Endodermal cell (in vitro differentiated cells): ENCODE data around the gene CCL17. TPM values are rescaled to one million over a fixed set of nuclear protein-coding genes. Genes with fewer than 3 reads are reported as not detected.
"Not testable (repeated sequence)": the region's sequence is repeated elsewhere in the genome, so short reads cannot be mapped to it uniquely, and the experiment has no call there.

Experiments
- DNase-seq: peaks from one replicate; pipeline ENCODE4 v3.0.0-alpha.2; 2017
- H3K27ac ChIP-seq: 2 replicates; pipeline ENCODE4 v1.5.1; 2013; ENCODE audit warnings: mild to moderate bottlenecking, low read depth, low read length, moderate library complexity
- H3K27me3 ChIP-seq: 2 replicates; pipeline ENCODE4 v1.6.1; 2013; ENCODE audit warnings: mild to moderate bottlenecking, low read length, moderate library complexity; ENCODE audit not compliant: insufficient read depth, control insufficient read depth, poor library complexity, severe bottlenecking
- H3K36me3 ChIP-seq: 2 replicates; pipeline ENCODE4 v1.7.0; 2013; ENCODE audit warnings: mild to moderate bottlenecking, low read length, moderate library complexity; ENCODE audit not compliant: control insufficient read depth, insufficient read depth
- H3K4me1 ChIP-seq: one replicate; pipeline ENCODE4 v1.7.0; 2013; ENCODE audit warnings: low read length; ENCODE audit not compliant: control insufficient read depth, insufficient read depth
- H3K4me3 ChIP-seq: 2 replicates; pipeline ENCODE4 v1.5.1; 2013; ENCODE audit warnings: mild to moderate bottlenecking, low read length, moderate library complexity
- H3K9ac ChIP-seq: 2 replicates; pipeline ENCODE4 v1.6.1; 2013; ENCODE audit warnings: mild to moderate bottlenecking, low read length, moderate library complexity; ENCODE audit not compliant: poor library complexity, severe bottlenecking; ENCODE audit errors: extremely low read depth
- H3K9me3 ChIP-seq: 2 replicates; pipeline ENCODE4 v1.6.1; 2013; ENCODE audit warnings: mild to moderate bottlenecking, low read length, moderate library complexity; ENCODE audit not compliant: control insufficient read depth
- H3K27ac Mint-ChIP-seq: 2 replicates; pipeline ENCODE4 v1.8.0; 2020; ENCODE audit warnings: mixed read lengths
- H3K27me3 Mint-ChIP-seq: 2 replicates; pipeline ENCODE4 v1.8.0; 2021; ENCODE audit warnings: mild to moderate bottlenecking, mixed read lengths; ENCODE audit not compliant: insufficient read depth
- H3K36me3 Mint-ChIP-seq: 2 replicates; pipeline ENCODE4 v1.8.0; 2020; ENCODE audit warnings: low read depth, mixed read lengths
- H3K4me1 Mint-ChIP-seq: 2 replicates; pipeline ENCODE4 v1.8.0; 2020; ENCODE audit warnings: mixed read lengths
- H3K4me3 Mint-ChIP-seq: 2 replicates; pipeline ENCODE4 v1.8.0; 2020; ENCODE audit warnings: mild to moderate bottlenecking, moderate library complexity, mixed read lengths
- H3K9me3 Mint-ChIP-seq: 2 replicates; pipeline ENCODE4 v1.8.0; 2020; ENCODE audit warnings: mild to moderate bottlenecking, mixed read lengths
- WGBS, 2 experiments: methylation state at CpG; one replicate each; pipeline versions ENCODE4 v1.1.5 to v1.1.7; 2013; ENCODE audit warnings: missing lambda C conversion rate in 2 of 2, mixed read lengths in 1 of 2; ENCODE audit not compliant: insufficient coverage in 1 of 2, insufficient read length in 1 of 2; 5-methylcytosine and 5-hydroxymethylcytosine counted together
- total RNA-seq, 2 donors: library from RNA; stranded (reverse); fragmentation: NEBNext Ultra II Directional in 1 of 2; extraction: Animal tissue kit (Norgen Biotek cat#: 25700) in 1 of 2; gene quantifications; 2 replicates in 1 of 2; 3 replicates in 1 of 2; pipeline ENCODE4 v1.2.1, GENCODE V29; 2021
- TF ChIP-seq, protein P1 (sequence below): fragments of 200-600 bp; sonication (generic); conservative IDR thresholded peaks from 2 replicates; pipeline ENCODE4 v1.5.0; 2021; ENCODE audit warnings: antibody characterized with exemption, mild to moderate bottlenecking

Gene CCL17
- total RNA-seq, 2 donors from 2014 or later, result not detected

DNA sequence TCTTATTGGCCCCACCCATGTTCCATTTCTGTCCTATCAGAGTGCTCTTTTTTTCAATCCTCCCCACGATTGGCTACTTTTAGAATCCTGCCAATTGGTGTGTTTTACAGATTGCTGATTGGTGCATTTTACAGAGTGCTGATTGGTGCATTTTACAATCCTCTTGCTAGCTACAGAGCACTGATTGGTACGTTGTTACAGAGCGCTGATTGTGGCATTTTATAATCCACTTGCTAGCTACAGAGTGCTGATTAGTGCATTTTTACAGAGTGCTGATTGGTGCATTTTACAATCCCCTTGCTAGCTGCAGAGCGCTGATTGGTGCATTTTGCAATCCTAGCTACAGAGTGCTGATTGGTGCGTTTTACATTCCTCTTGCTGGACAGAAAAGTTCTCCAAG is 9.5 kb upstream of the CCL17 start:
- WGBS, 2 experiments, result 86 to 98% methylated on average over 5 of the region's 5 CpGs
- Mint-ChIP-seq H3K9me3 (no peaks in the 10 kb centered on the region), H3K27me3 (peaks cover 7% of the 10 kb centered on the region), H3K4me1 (no peaks in the 10 kb centered on the region), H3K4me3 (no peak overlapping the region), H3K27ac (no peak overlapping the region), H3K36me3 (no peaks in the 10 kb centered on the region)
- TF ChIP-seq, protein P1, sequence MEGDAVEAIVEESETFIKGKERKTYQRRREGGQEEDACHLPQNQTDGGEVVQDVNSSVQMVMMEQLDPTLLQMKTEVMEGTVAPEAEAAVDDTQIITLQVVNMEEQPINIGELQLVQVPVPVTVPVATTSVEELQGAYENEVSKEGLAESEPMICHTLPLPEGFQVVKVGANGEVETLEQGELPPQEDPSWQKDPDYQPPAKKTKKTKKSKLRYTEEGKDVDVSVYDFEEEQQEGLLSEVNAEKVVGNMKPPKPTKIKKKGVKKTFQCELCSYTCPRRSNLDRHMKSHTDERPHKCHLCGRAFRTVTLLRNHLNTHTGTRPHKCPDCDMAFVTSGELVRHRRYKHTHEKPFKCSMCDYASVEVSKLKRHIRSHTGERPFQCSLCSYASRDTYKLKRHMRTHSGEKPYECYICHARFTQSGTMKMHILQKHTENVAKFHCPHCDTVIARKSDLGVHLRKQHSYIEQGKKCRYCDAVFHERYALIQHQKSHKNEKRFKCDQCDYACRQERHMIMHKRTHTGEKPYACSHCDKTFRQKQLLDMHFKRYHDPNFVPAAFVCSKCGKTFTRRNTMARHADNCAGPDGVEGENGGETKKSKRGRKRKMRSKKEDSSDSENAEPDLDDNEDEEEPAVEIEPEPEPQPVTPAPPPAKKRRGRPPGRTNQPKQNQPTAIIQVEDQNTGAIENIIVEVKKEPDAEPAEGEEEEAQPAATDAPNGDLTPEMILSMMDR, result no peak
- H3K36me3 ChIP-seq, result no peaks in the 10 kb centered on the region
- H3K27me3 ChIP-seq, result peaks cover 8% of the 10 kb centered on the region
- DNase-seq, result no peak
- no peaks in the 10 kb centered on the region for H3K4me1 ChIP-seq
- no peak overlapping the region for H3K4me3 ChIP-seq
- H3K9me3 ChIP-seq, result no peaks in the 10 kb centered on the region
- H3K27ac ChIP-seq, result no peak overlapping the region
- no peak overlapping the region for H3K9ac ChIP-seq

DNA sequence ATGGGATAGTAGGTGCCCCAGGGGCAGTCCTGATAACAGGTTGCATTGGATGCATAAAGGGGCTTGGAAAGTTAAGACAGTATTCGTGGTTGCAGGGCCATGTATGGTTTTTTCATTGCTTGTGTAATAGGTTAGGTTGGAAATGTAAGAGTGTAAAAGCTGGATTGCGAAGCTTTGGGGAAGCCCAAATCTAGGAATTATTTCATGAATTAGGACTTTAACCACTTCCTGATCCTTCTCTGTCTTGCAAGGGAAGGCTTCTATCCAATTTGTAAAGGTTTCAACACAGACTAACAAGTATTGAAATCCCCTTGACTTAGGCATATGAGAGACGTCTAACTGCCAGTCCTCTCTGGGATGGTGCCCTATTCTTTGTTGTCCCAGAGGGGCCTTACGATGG is 7.8 kb upstream of the CCL17 start:
- Mint-ChIP-seq H3K27ac (no peak overlapping the region), H3K9me3 (no peaks in the 10 kb centered on the region)
- 92% methylated on average over 4 of the region's 4 CpGs for WGBS, 2 experiments

DNA sequence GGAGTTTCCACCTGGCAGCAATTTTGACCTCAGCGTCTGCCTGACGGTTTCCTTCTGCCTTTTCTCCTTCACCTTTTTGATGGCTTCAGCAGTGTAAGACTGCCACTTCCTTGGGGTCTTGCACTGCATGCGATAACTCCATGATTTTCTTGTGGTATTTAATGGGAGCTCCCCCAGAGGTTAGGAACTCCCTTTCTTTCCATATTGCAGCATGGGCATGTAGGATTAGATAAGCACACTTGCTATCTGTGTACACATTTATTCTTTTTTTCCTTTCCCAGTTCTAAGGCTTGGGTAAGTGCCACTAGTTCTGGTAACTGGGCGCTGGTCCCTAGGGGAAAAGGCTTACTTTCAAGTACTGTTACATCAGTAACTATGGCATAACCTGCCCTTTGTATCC is 7.1 kb upstream of the CCL17 start:
- H3K9me3 ChIP-seq, H3K27me3 ChIP-seq, H3K4me1 Mint-ChIP-seq, DNase-seq, H3K9me3 Mint-ChIP-seq, H3K4me1 ChIP-seq, H3K9ac ChIP-seq, H3K27ac Mint-ChIP-seq, H3K4me3 ChIP-seq, H3K27ac ChIP-seq, H3K27me3 Mint-ChIP-seq, H3K4me3 Mint-ChIP-seq, H3K36me3 Mint-ChIP-seq, H3K36me3 ChIP-seq: not testable (repeated sequence)
- WGBS, 2 experiments, result 88 to 93% methylated on average over 3 to 4 of the region's 4 CpGs

More for the DNA sequence above, 7.8 kb upstream of the CCL17 start:
- H3K9ac ChIP-seq, result no peak overlapping the region
- H3K9me3 ChIP-seq, result no peaks in the 10 kb centered on the region
- H3K27me3 ChIP-seq, result peaks cover 8% of the 10 kb centered on the region
- TF ChIP-seq, protein P1, result no peak
- H3K27ac ChIP-seq, result no peak overlapping the region
- H3K4me3 ChIP-seq, result no peak overlapping the region
- Mint-ChIP-seq H3K4me3 (no peak overlapping the region), H3K27me3 (no peaks in the 10 kb centered on the region), H3K4me1 (no peaks in the 10 kb centered on the region), H3K36me3 (no peaks in the 10 kb centered on the region)
- no peaks in the 10 kb centered on the region for H3K4me1 ChIP-seq
- H3K36me3 ChIP-seq, result no peaks in the 10 kb centered on the region
- DNase-seq, result no peak

DNA sequence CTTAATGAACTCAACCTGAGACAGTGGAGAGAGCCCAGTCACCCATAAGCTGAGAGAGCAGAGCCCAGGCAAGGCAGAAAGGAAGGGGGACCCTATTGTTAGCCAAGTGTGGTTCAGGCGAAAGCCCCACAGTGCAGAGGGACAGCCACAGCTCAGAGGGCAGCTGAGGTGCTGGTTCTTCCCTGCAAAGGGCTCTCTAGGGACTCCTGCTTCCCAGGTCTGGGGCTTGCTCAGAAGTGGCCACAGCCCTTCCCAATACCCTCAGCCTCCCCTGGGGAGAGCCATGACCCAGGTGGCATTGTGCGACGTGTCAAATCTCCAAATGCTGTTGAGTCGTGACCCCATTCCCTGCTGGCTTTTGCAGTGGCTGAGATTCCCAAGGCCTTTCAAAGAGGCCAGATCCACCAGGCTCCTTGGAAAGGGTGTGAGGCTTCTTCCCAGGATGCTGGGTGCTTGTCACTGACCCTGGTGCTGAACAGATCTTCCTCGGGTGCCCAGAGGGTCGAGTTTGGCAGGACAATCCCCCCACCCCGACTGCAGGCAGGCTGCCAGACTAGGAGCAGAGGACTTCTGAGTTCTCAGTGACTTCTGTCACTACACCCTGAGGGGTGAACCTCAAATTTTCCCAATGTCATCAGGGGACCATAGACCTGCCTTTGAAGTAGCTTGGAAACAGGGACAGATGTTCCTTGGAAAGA is 2.5 kb upstream of the CCL17 start:
- Mint-ChIP-seq H3K9me3 (no peaks in the 10 kb centered on the region), H3K4me3 (no peak overlapping the region), H3K4me1 (no peaks in the 10 kb centered on the region), H3K27ac (no peak overlapping the region), H3K36me3 (no peaks in the 10 kb centered on the region), H3K27me3 (peaks cover 4% of the 10 kb centered on the region)
- no peaks in the 10 kb centered on the region for H3K9me3 ChIP-seq
- no peaks in the 10 kb centered on the region for H3K4me1 ChIP-seq
- H3K27me3 ChIP-seq, result no peaks in the 10 kb centered on the region
- WGBS, 2 experiments, result 56 to 59% methylated on average over 7 of the region's 7 CpGs
- TF ChIP-seq, protein P1, result no peak
- H3K36me3 ChIP-seq, result no peaks in the 10 kb centered on the region
- peak; percentile 68 for DNase-seq
- no peak overlapping the region for H3K27ac ChIP-seq
- no peak overlapping the region for H3K4me3 ChIP-seq
- H3K9ac ChIP-seq, result no peak overlapping the region
